IPS-18c (cell line): ENCODE data around the gene OOSP3.

ENCODE experiments used
- H3K4me3 ChIP-seq: 2 replicates; pipeline ENCODE4 v1.7.0; 2013; ENCODE audit warnings: low read depth, mild to moderate bottlenecking, low read length, moderate library complexity; ENCODE audit not compliant: insufficient read depth
- H3K9me3 ChIP-seq: one replicate; pipeline ENCODE4 v1.6.1; 2013; ENCODE audit warnings: mild to moderate bottlenecking, low read length, moderate library complexity; ENCODE audit not compliant: control insufficient read depth, insufficient read depth

Gene OOSP3

DNA sequence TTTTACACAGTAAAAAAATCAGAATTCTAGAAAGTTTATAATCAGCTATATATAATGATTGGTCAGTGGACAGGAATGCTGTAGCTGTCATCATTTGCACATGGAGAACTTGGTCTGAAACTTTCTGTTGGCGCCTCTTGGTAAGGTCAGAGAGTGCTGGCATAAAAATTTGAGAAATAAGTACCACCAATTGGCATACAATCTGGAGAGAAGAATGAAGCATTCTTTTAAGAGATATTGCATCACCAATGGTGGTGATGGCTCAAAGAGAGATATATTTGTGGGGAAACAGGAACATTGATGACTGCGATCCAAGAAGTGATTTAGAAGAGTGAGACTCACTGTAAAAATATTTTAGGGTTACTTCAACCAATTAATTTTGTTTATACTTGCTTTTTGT lies 39.9 kb downstream of the OOSP3 start:
- Histone ChIP-seq H3K9me3 (peaks cover 8% of the 10 kb centered on the region), H3K4me3 (no peak overlapping the region)

DNA sequence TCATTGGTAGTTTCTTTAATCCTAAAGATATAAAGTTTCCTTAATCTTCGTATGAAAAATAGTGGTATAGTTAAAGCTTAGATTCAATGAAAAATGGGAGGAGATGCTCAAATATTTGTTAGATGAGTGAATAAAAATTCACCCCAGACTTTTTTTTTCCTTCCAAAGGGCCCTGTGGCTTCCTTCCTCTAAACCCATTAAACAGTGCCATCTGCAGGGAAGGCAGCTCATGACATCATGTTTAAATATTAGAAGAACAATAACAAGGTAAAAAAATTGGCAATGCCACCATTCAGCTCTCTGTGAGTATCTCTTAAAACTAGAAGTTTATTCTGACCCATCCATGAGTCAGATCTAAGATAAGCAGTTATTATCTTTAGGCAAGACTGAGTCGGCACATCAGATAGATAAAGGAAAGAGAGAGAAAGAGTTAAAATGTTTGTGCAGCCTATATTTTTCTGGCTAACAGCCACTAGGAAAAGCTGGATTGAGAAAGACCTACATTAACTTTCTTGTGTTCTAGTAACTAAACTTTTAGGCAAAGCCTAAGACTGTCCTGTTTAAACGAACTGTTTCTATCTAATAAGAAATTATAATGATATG lies 40.5 kb downstream of the OOSP3 start:
- H3K9me3 ChIP-seq: peaks cover 14% of the 10 kb centered on the region
- H3K4me3 ChIP-seq: no peak overlapping the region

DNA sequence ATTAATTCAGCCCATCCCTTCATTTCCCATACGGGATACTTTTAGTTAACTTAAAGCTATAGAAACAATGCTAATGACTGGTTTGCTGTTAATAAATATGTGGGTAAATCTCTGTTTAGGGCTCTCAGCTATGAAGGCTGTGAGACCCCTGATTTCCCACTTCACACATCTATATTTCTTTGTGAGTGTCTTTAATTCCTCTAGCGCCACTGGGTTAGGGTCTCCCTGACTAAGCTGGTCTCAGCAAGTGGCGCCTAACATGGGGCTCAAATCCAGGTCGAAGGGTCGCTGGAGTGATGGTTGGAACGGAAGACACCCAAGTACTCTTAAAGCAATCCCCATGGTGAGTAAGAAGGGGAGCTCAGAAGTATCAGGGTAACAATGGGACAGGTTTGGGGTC lies 45.2 kb downstream of the OOSP3 start:
- Histone ChIP-seq H3K9me3 (peaks cover 15% of the 10 kb centered on the region), H3K4me3 (no peak overlapping the region)

GRCh38 chr11:59931688-59932087 lies 53.1 kb downstream of the OOSP3 start:
- H3K9me3 ChIP-seq: peaks cover 10% of the 10 kb centered on the region
- no peak overlapping the region for H3K4me3 ChIP-seq

GRCh38 chr11:59938132-59938531 lies 59.5 kb downstream of the OOSP3 start, which contains the start of gene OOSP1:
Gene OOSP1 (plus strand): TSS chr11:59938432. CDS start chr11:59938455, 23 bp downstream.
- H3K9me3 ChIP-seq: no peaks in the 10 kb centered on the region
- no peak within 1 kb of the TSS for H3K4me3 ChIP-seq

GRCh38 chr11:59938718-59939117 lies 60.1 kb downstream of the OOSP3 start:
- H3K9me3 ChIP-seq: no peaks in the 10 kb centered on the region

DNA sequence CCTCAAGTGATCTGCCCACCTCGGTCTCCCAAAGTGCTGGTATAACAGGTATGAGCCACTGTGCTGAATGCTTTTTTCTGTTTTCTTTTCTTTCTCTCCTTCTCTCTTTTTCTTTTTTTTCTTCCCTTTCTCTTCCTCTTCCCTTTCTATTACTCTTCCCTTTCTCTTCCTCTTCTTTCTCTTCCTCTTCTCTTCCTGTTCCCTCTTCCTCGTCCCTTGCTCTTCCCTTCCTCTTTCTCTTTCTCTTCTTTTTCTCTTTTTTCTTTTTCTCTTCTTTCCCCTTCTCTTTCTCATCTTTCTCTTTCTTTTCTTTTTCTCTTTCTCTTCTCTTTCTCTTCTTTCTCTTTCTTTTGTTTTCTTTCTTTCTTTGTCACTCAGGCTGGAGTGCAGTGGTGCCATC lies 60.9 kb downstream of the OOSP3 start:
- Histone ChIP-seq H3K9me3 (no peaks in the 10 kb centered on the region), H3K4me3 (no peak overlapping the region)

More at GRCh38 chr11:59938718-59939117, 60.1 kb downstream of the OOSP3 start:
- H3K4me3 ChIP-seq: no peak overlapping the region

DNA sequence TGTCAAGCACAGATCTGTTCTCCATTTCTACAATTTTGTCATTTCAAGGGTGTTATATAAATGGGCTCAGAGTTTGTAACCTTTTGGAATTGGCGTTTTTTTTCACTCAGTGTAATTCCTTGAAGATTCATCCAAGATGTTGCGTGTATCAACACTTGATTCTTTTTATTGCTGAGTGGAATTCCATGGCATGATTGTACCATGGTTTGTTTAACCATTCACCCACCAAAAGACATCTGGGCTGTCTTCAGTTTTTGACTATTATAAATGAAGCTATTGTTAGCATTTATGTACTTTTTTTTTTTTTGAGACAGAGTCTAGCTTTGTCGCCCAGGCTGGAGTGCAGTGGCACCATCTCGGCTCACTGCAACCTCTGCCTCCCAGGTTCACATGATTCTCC lies 62.5 kb downstream of the OOSP3 start:
- Histone ChIP-seq H3K4me3 (no peak overlapping the region), H3K9me3 (no peaks in the 10 kb centered on the region)

- H3K4me3 ChIP-seq: no peak overlapping the region
- H3K9me3 ChIP-seq: no peaks in the 10 kb centered on the region
These were observed 65.6 kb downstream of the OOSP3 start for GRCh38 chr11:59943997-59944714.

DNA sequence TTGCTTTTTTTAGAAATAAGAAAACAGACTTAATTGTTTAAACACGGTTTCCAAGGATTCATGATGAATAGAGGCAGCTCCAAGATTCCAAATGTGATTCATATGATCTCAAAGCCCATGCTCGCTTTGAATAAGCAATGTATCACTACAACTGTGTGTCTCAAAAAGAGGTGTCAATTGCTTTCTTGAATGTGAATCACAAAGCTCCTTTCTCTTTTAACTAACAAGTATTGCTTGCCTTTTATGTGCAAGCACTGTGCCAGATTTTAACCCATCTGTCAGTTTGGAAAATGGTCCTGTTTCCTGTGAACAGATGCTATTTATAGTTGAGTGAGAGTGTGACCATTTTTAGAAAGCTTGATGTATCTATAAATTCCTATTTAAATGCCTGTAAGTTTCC lies 66.1 kb downstream of the OOSP3 start:
- no peak overlapping the region for H3K4me3 ChIP-seq
- no peaks in the 10 kb centered on the region for H3K9me3 ChIP-seq
